HEK293T (cell line): ENCODE results near the gene DLG2.
"Not testable (repeated sequence)": the region's sequence is repeated elsewhere in the genome, so short reads cannot be mapped to it uniquely, and the experiment has no call there.

Experiments used
- CTCF ChIA-PET: fragments of 350-600 bp; formaldehyde crosslinking; extraction: SDS; loops from one replicate; lab custom pipeline; 2021; ENCODE audit warnings: antibody characterized with exemption, inconsistent platforms; lab: Yijun Ruan, JAX
- POLR2A ChIA-PET: fragments of 350-600 bp; formaldehyde crosslinking; extraction: SDS; loops from one replicate; lab custom pipeline; 2020; ENCODE audit warnings: antibody characterized with exemption, inconsistent platforms; lab: Yijun Ruan, JAX
- DNase-seq: peaks from one replicate; pipeline ENCODE4 v3.0.0; 2012; ENCODE audit warnings: mixed read lengths; ENCODE audit errors: extremely low spot score
- ARNT ChIP-seq: fragments of 450-650 bp; IDR thresholded peaks from 2 replicates; pipeline ENCODE4 v1.6.1; 2017; ENCODE audit warnings: mild to moderate bottlenecking
- BHLHE40 ChIP-seq: fragments of 450-650 bp; IDR thresholded peaks from 2 replicates; pipeline ENCODE4 v1.6.1; 2016; ENCODE audit warnings: mild to moderate bottlenecking, moderate library complexity, borderline replicate concordance
- CTBP1 ChIP-seq: fragments of 450-650 bp; IDR thresholded peaks from 2 replicates; pipeline ENCODE4 v1.6.1; 2016; ENCODE audit warnings: borderline replicate concordance
- ELF4 ChIP-seq: fragments of 450-650 bp; IDR thresholded peaks from 2 replicates; pipeline ENCODE4 v1.6.1; 2017; ENCODE audit warnings: antibody characterized with exemption
- FOXA1 ChIP-seq: fragments of 450-650 bp; IDR thresholded peaks from 2 replicates; pipeline ENCODE4 v1.6.1; 2016; ENCODE audit warnings: mild to moderate bottlenecking
- FOXK2 ChIP-seq: fragments of 450-650 bp; IDR thresholded peaks from 2 replicates; pipeline ENCODE4 v1.6.1; 2016; ENCODE audit warnings: mild to moderate bottlenecking
- FOXM1 ChIP-seq: fragments of 450-650 bp; IDR thresholded peaks from 2 replicates; pipeline ENCODE4 v1.6.1; 2017; ENCODE audit warnings: mild to moderate bottlenecking, borderline replicate concordance
- HDGF ChIP-seq: fragments of 450-650 bp; IDR thresholded peaks from 2 replicates; pipeline ENCODE4 v1.6.1; 2017; ENCODE audit warnings: antibody characterized with exemption, borderline replicate concordance
- L3MBTL2 ChIP-seq: fragments of 450-650 bp; conservative IDR thresholded peaks from 2 replicates; pipeline ENCODE4 v1.6.1; 2016; ENCODE audit warnings: mild to moderate bottlenecking
- LEF1 ChIP-seq: fragments of 450-650 bp; IDR thresholded peaks from 2 replicates; pipeline ENCODE4 v1.6.1; 2017; ENCODE audit warnings: mild to moderate bottlenecking, borderline replicate concordance
- NFRKB ChIP-seq: fragments of 450-650 bp; IDR thresholded peaks from 2 replicates; pipeline ENCODE4 v1.6.1; 2016; ENCODE audit warnings: mild to moderate bottlenecking, moderate library complexity
- PKNOX1 ChIP-seq: fragments of 450-650 bp; IDR thresholded peaks from 2 replicates; pipeline ENCODE4 v1.6.1; 2016
- SP1 ChIP-seq: fragments of 450-650 bp; IDR thresholded peaks from 2 replicates; pipeline ENCODE4 v1.6.1; 2017
- SUZ12 ChIP-seq: fragments of 450-650 bp; IDR thresholded peaks from 2 replicates; pipeline ENCODE4 v1.6.1; 2016; ENCODE audit warnings: mild to moderate bottlenecking
- TARDBP ChIP-seq: fragments of 450-650 bp; IDR thresholded peaks from 2 replicates; pipeline ENCODE4 v1.6.1; 2016
- ZNF384 ChIP-seq: fragments of 450-650 bp; IDR thresholded peaks from 2 replicates; pipeline ENCODE4 v1.6.1; 2016

DLG2 gene

DNA sequence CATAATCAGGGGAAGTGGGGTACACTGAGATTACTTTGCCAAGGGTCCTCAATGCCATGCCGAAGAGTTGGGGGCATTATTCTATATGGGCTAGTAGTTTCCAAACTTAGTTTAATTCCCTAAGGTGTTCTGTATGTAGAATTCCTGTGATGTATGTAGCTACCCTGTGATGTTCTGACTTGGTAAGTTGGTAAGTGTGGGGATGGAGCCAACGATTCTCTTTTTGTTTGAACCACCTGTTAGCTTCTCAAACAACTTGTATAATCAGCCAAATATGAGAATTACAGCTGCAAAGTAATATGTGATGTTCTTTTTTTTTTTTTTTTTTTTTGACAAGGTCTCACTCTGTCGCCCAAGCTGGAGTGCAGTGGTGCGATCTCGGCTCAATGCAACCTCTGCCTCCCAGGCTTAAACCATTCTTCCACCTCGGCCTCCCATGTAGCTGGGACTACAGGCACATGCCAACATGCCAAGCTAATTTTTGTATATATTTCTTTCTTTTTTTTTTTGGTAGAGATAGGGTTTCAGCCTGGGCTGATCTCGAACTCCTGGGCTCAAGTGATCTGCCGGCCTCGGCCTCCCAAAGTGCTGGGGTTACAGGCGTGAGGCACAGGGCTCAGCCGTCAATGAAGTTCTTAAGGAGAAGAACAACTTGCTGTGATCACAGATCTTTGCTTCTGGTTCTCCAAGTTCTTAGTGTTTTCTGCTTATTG is 2025.8 kb downstream of the DLG2 start:
- CTCF ChIA-PET = no interaction called here
- DNase-seq = no peak
- POLR2A ChIA-PET = no interaction called here
- TF ChIP-seq LEF1 (no peak), FOXM1 (no peak), SP1 (no peak), ZNF384 (no peak), PKNOX1 (no peak), SUZ12 (no peak), BHLHE40 (no peak), L3MBTL2 (no peak), FOXK2 (no peak), TARDBP (no peak), HDGF (no peak), FOXA1 (no peak), CTBP1 (no peak), NFRKB (no peak), ELF4 (no peak), ARNT (no peak)

- DNase-seq = no peak
- ChIA-PET CTCF (no interaction called here), POLR2A (interaction anchor here (0.6 kb wide), 1 partner anchor 55 kb away, joined by 3 read pairs; no protein-coding TSS in a partner anchor)
- TF ChIP-seq FOXA1 = no peak
- no peak for TF ChIP-seq TARDBP
- no peak for TF ChIP-seq PKNOX1
- TF ChIP-seq CTBP1 = no peak
- no peak for TF ChIP-seq LEF1
- TF ChIP-seq FOXM1 = no peak
- TF ChIP-seq SP1 = no peak
- TF ChIP-seq BHLHE40 = no peak
- TF ChIP-seq SUZ12 = no peak
- TF ChIP-seq NFRKB = no peak
- no peak for TF ChIP-seq HDGF
- no peak for TF ChIP-seq ELF4
- TF ChIP-seq ZNF384 = no peak
Measured at GRCh38 chr11:83600661-83601060, 2026.5 kb downstream of the DLG2 start.

GRCh38 chr11:83599066-83599465 is 2028.1 kb downstream of the DLG2 start:
- no peak for DNase-seq
- ChIA-PET POLR2A (interaction anchor here (1.1 kb wide), 1 partner anchor 313 kb away, joined by 3 read pairs; no protein-coding TSS in a partner anchor), CTCF (interaction anchor here (0.6 kb wide), 1 partner anchor 781 kb away, joined by 3 read pairs; no protein-coding TSS in a partner anchor)
- TF ChIP-seq PKNOX1 = no peak
- no peak for TF ChIP-seq FOXA1
- no peak for TF ChIP-seq ELF4
- no peak for TF ChIP-seq FOXM1
- TF ChIP-seq ZNF384 = no peak
- no peak for TF ChIP-seq NFRKB
- TF ChIP-seq FOXK2 = no peak
- TF ChIP-seq HDGF = no peak
- no peak for TF ChIP-seq BHLHE40
- TF ChIP-seq ARNT = no peak
- no peak for TF ChIP-seq L3MBTL2
- no peak for TF ChIP-seq SP1

GRCh38 chr11:83587797-83588196 is 2039.3 kb downstream of the DLG2 start:
- DNase-seq, POLR2A ChIA-PET, CTCF ChIA-PET: not testable (repeated sequence)

- no peak for DNase-seq
- ChIA-PET POLR2A (no interaction called here), CTCF (no interaction called here)
- TF ChIP-seq ZNF384 (no peak), SP1 (no peak), TARDBP (no peak), NFRKB (no peak), PKNOX1 (no peak)
Measured at GRCh38 chr11:83583757-83584366, 2043.3 kb downstream of the DLG2 start.

DNA sequence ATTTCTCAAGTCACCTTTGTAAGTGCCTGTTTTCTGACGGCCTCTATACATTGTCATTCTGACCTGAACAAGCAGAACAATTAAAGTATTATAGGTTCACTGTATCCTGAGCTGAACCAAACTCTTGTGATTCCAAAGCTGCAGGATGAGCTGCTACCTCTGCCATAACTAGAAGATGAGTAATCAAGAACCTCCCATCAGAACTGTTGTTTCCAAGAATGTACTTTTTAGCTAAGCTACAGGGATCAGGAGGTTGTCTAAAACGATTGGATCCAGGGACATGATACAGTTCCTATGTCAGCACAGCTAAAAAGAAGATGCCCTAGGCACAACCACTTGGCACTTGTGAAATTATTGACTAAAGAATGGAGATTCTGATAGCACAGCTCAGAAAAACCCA is 2052.6 kb downstream of the DLG2 start:
- TF ChIP-seq ARNT = no peak
- TF ChIP-seq HDGF = no peak
- no peak for TF ChIP-seq FOXK2
- no peak for TF ChIP-seq PKNOX1
- no peak for TF ChIP-seq L3MBTL2
- no peak for TF ChIP-seq ELF4
- TF ChIP-seq ZNF384 = no peak
- TF ChIP-seq SUZ12 = no peak
- TF ChIP-seq CTBP1 = no peak
- TF ChIP-seq TARDBP = no peak
- TF ChIP-seq FOXA1 = no peak
- no peak for TF ChIP-seq LEF1
- no peak for TF ChIP-seq BHLHE40
- no peak for TF ChIP-seq SP1
- no peak for TF ChIP-seq NFRKB
- no peak for TF ChIP-seq FOXM1
- DNase-seq = no peak

More for the DNA sequence above, 2052.6 kb downstream of the DLG2 start:
- CTCF ChIA-PET = no interaction called here
- POLR2A ChIA-PET = no interaction called here
